ENCODE results near the gene GSK3B. TPM values are rescaled to one million over a fixed set of nuclear protein-coding genes. Genes with fewer than 3 reads are reported as not detected.

The GSK3B gene
- total RNA-seq, 2 donors from 2014 or later, result 57.3 to 59.8 TPM

GRCh38 chr3:119825820-119826219, 268.4 kb downstream of the GSK3B start:
- H3K4me1 Mint-ChIP-seq, result peaks cover 20% of the 10 kb centered on the region
- H3K4me1 ChIP-seq (ENCODE audit: control insufficient read depth, insufficient read depth, low read length), result no peaks in the 10 kb centered on the region
- peak overlapping the region; percentile 3 for H3K27ac Mint-ChIP-seq
- H3K9ac ChIP-seq (ENCODE audit: extremely low read depth, low read length, poor library complexity, severe bottlenecking), result no peak overlapping the region
- peaks cover 10% of the 10 kb centered on the region for H3K36me3 Mint-ChIP-seq (ENCODE audit: low read depth)
- WGBS, 2 experiments (ENCODE audit: insufficient coverage in 1 of 2, insufficient read length in 1 of 2), result 83 to 96% methylated on average over 1 of the region's 1 CpG
- H3K4me3 Mint-ChIP-seq, result no peak overlapping the region
- DNase-seq, result no peak
- H3K36me3 ChIP-seq (ENCODE audit: control insufficient read depth, insufficient read depth, low read length), result peaks cover 15% of the 10 kb centered on the region
- H3K4me3 ChIP-seq (ENCODE audit: low read length), result no peak overlapping the region
- no peaks in the 10 kb centered on the region for H3K9me3 ChIP-seq (ENCODE audit: control insufficient read depth, low read length)
- TF ChIP-seq CTCF (conservative IDR thresholded peaks at IDR 0.05), result no peak
- no peaks in the 10 kb centered on the region for H3K9me3 Mint-ChIP-seq
- H3K27ac ChIP-seq (ENCODE audit: low read depth, low read length), result no peak overlapping the region
- H3K27me3 Mint-ChIP-seq (ENCODE audit: insufficient read depth), result no peaks in the 10 kb centered on the region
- no peaks in the 10 kb centered on the region for H3K27me3 ChIP-seq (ENCODE audit: control insufficient read depth, insufficient read depth, low read length, poor library complexity, severe bottlenecking)

- Histone ChIP-seq H3K27me3 (ENCODE audit: control insufficient read depth, insufficient read depth, low read length, poor library complexity, severe bottlenecking) (no peaks in the 10 kb centered on the region), H3K36me3 (ENCODE audit: control insufficient read depth, insufficient read depth, low read length) (peaks cover 3% of the 10 kb centered on the region), H3K27ac (ENCODE audit: low read depth, low read length) (no peak overlapping the region), H3K9ac (ENCODE audit: extremely low read depth, low read length, poor library complexity, severe bottlenecking) (no peak overlapping the region), H3K9me3 (ENCODE audit: control insufficient read depth, low read length) (no peaks in the 10 kb centered on the region), H3K4me3 (ENCODE audit: low read length) (no peak overlapping the region), H3K4me1 (ENCODE audit: control insufficient read depth, insufficient read depth, low read length) (no peaks in the 10 kb centered on the region)
- DNase-seq, result no peak
- H3K36me3 Mint-ChIP-seq (ENCODE audit: low read depth), result peaks cover 2% of the 10 kb centered on the region
- no peak overlapping the region for H3K4me3 Mint-ChIP-seq
- H3K27me3 Mint-ChIP-seq (ENCODE audit: insufficient read depth), result no peaks in the 10 kb centered on the region
- H3K9me3 Mint-ChIP-seq, result no peaks in the 10 kb centered on the region
- peaks cover 5% of the 10 kb centered on the region for H3K4me1 Mint-ChIP-seq
- TF ChIP-seq CTCF (conservative IDR thresholded peaks at IDR 0.05), result no peak
- WGBS, 2 experiments (ENCODE audit: insufficient coverage in 1 of 2, insufficient read length in 1 of 2), result 97 to 100% methylated on average over 1 to 2 of the region's 2 CpGs
- H3K27ac Mint-ChIP-seq, result no peak overlapping the region
Observed at GRCh38 chr3:119819806-119820205, 274.4 kb downstream of the GSK3B start.

- Mint-ChIP-seq H3K27ac (no peak overlapping the region), H3K27me3 (ENCODE audit: insufficient read depth) (no peaks in the 10 kb centered on the region), H3K4me1 (peaks cover 5% of the 10 kb centered on the region), H3K36me3 (ENCODE audit: low read depth) (no peaks in the 10 kb centered on the region), H3K4me3 (no peak overlapping the region), H3K9me3 (no peaks in the 10 kb centered on the region)
- no peaks in the 10 kb centered on the region for H3K27me3 ChIP-seq (ENCODE audit: control insufficient read depth, insufficient read depth, low read length, poor library complexity, severe bottlenecking)
- DNase-seq, result no peak
- no peaks in the 10 kb centered on the region for H3K4me1 ChIP-seq (ENCODE audit: control insufficient read depth, insufficient read depth, low read length)
- TF ChIP-seq CTCF (conservative IDR thresholded peaks at IDR 0.05), result no peak
- no peak overlapping the region for H3K27ac ChIP-seq (ENCODE audit: low read depth, low read length)
- no peak overlapping the region for H3K4me3 ChIP-seq (ENCODE audit: low read length)
- no peaks in the 10 kb centered on the region for H3K9me3 ChIP-seq (ENCODE audit: control insufficient read depth, low read length)
- no peaks in the 10 kb centered on the region for H3K36me3 ChIP-seq (ENCODE audit: control insufficient read depth, insufficient read depth, low read length)
- 88% methylated on average over 1 of the region's 2 CpGs; no CpG with 5 or more reads in 1 of the 2 experiments for WGBS, 2 experiments (ENCODE audit: insufficient coverage in 1 of 2, insufficient read length in 1 of 2)
- H3K9ac ChIP-seq (ENCODE audit: extremely low read depth, low read length, poor library complexity, severe bottlenecking), result no peak overlapping the region
Observed at GRCh38 chr3:119818937-119819336, 275.3 kb downstream of the GSK3B start.
